GM23338 (cell line): Measurements from ENCODE around the gene MRPS16.

Experiments
- CREB1 ChIP-seq: fragments of 250-450 bp; sonication (Bioruptor Pico); IDR thresholded peaks from 2 replicates; pipeline ENCODE4 v1.5.0; 2020; ENCODE audit warnings: low read depth, mild to moderate bottlenecking, moderate library complexity
- EZH2 ChIP-seq: fragments of 200-600 bp; sonication (generic); IDR thresholded peaks from one replicate; pipeline ENCODE4 v1.8.0; 2017; ENCODE audit warnings: antibody characterized with exemption, mild to moderate bottlenecking, low read depth; ENCODE audit not compliant: unreplicated experiment
- EZH2phosphoT487 ChIP-seq: fragments of 200-600 bp; sonication (generic); IDR thresholded peaks from one replicate; pipeline ENCODE4 v1.8.1; 2018; ENCODE audit warnings: antibody characterized with exemption; ENCODE audit not compliant: unreplicated experiment
- JUNB ChIP-seq: IDR thresholded peaks from one replicate; pipeline ENCODE4 v1.6.1; 2016; ENCODE audit warnings: antibody characterized with exemption; ENCODE audit not compliant: unreplicated experiment
- NANOG ChIP-seq: IDR thresholded peaks from 2 replicates; pipeline ENCODE4 v1.6.1; 2016; ENCODE audit warnings: antibody characterized with exemption, borderline replicate concordance
- POLR2AphosphoS5 ChIP-seq: IDR thresholded peaks from 2 replicates; pipeline ENCODE4 v1.6.1; 2016; ENCODE audit warnings: antibody characterized with exemption, low read depth
- ZNF114 ChIP-seq: fragments of 250-450 bp; sonication (Bioruptor Pico); IDR thresholded peaks from 2 replicates; pipeline ENCODE4 v1.5.0; 2020; ENCODE audit warnings: mild to moderate bottlenecking, moderate library complexity
- ZNF331 ChIP-seq: fragments of 250-450 bp; sonication (Bioruptor Pico); IDR thresholded peaks from 2 replicates; pipeline ENCODE4 v1.5.0; 2020; ENCODE audit warnings: low read depth, mild to moderate bottlenecking, moderate library complexity
- TF ChIP-seq, protein P1 (sequence below), 2 experiments: fragments of 200-600 bp in 1 of 2; sonication (generic) in 1 of 2; conservative IDR thresholded peaks; 2 replicates each; pipeline versions ENCODE4 v1.5.1 to v1.6.1; 2016 to 2017; ENCODE audit warnings: antibody characterized with exemption in 2 of 2, low read depth in 2 of 2, mild to moderate bottlenecking in 2 of 2, moderate library complexity in 1 of 2
- TF ChIP-seq, protein P2 (sequence below): IDR thresholded peaks from one replicate; pipeline ENCODE4 v1.6.1; 2018; ENCODE audit warnings: antibody characterized with exemption; ENCODE audit not compliant: unreplicated experiment
- TF ChIP-seq, protein P3 (sequence below): IDR thresholded peaks from 2 replicates; pipeline ENCODE4 v1.6.1; 2016; ENCODE audit warnings: antibody characterized with exemption

DNA sequence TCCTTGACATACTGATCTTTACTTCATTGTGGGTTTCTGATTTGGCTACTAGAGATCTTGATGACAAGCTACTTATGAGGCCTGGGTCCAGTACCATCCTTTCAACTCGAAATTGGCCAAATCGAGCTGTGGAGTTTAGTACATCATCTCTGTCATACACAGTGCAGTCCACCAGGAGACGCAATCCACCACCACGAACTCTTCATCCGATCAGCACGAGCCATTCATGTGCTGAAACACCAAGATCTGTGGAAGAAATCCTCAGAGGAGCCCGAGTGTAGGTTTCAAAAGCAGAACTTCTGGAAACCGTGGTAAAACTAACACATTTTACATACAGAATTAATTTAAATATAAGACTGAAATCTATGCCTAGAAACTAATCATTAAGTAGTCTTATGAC, 19.6 kb downstream of the MRPS16 start:
- TF ChIP-seq POLR2AphosphoS5: no peak
- TF ChIP-seq, protein P1, sequence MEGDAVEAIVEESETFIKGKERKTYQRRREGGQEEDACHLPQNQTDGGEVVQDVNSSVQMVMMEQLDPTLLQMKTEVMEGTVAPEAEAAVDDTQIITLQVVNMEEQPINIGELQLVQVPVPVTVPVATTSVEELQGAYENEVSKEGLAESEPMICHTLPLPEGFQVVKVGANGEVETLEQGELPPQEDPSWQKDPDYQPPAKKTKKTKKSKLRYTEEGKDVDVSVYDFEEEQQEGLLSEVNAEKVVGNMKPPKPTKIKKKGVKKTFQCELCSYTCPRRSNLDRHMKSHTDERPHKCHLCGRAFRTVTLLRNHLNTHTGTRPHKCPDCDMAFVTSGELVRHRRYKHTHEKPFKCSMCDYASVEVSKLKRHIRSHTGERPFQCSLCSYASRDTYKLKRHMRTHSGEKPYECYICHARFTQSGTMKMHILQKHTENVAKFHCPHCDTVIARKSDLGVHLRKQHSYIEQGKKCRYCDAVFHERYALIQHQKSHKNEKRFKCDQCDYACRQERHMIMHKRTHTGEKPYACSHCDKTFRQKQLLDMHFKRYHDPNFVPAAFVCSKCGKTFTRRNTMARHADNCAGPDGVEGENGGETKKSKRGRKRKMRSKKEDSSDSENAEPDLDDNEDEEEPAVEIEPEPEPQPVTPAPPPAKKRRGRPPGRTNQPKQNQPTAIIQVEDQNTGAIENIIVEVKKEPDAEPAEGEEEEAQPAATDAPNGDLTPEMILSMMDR (conservative IDR thresholded peaks at IDR 0.05; ENCODE audit: low read depth in 2 of 2): peak; percentile 45 to 62
- TF ChIP-seq EZH2: no peak
- no peak for TF ChIP-seq ZNF114 (CRISPR knock-in tag)
- TF ChIP-seq, protein P2, sequence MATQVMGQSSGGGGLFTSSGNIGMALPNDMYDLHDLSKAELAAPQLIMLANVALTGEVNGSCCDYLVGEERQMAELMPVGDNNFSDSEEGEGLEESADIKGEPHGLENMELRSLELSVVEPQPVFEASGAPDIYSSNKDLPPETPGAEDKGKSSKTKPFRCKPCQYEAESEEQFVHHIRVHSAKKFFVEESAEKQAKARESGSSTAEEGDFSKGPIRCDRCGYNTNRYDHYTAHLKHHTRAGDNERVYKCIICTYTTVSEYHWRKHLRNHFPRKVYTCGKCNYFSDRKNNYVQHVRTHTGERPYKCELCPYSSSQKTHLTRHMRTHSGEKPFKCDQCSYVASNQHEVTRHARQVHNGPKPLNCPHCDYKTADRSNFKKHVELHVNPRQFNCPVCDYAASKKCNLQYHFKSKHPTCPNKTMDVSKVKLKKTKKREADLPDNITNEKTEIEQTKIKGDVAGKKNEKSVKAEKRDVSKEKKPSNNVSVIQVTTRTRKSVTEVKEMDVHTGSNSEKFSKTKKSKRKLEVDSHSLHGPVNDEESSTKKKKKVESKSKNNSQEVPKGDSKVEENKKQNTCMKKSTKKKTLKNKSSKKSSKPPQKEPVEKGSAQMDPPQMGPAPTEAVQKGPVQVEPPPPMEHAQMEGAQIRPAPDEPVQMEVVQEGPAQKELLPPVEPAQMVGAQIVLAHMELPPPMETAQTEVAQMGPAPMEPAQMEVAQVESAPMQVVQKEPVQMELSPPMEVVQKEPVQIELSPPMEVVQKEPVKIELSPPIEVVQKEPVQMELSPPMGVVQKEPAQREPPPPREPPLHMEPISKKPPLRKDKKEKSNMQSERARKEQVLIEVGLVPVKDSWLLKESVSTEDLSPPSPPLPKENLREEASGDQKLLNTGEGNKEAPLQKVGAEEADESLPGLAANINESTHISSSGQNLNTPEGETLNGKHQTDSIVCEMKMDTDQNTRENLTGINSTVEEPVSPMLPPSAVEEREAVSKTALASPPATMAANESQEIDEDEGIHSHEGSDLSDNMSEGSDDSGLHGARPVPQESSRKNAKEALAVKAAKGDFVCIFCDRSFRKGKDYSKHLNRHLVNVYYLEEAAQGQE: no peak
- no peak for TF ChIP-seq EZH2phosphoT487
- TF ChIP-seq JUNB: no peak
- TF ChIP-seq ZNF331 (CRISPR knock-in tag): no peak
- no peak for TF ChIP-seq CREB1 (CRISPR knock-in tag)
- no peak for TF ChIP-seq NANOG
- TF ChIP-seq, protein P3, sequence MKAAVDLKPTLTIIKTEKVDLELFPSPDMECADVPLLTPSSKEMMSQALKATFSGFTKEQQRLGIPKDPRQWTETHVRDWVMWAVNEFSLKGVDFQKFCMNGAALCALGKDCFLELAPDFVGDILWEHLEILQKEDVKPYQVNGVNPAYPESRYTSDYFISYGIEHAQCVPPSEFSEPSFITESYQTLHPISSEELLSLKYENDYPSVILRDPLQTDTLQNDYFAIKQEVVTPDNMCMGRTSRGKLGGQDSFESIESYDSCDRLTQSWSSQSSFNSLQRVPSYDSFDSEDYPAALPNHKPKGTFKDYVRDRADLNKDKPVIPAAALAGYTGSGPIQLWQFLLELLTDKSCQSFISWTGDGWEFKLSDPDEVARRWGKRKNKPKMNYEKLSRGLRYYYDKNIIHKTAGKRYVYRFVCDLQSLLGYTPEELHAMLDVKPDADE: no peak
